ENCODE data around the gene FHIT.

DNA sequence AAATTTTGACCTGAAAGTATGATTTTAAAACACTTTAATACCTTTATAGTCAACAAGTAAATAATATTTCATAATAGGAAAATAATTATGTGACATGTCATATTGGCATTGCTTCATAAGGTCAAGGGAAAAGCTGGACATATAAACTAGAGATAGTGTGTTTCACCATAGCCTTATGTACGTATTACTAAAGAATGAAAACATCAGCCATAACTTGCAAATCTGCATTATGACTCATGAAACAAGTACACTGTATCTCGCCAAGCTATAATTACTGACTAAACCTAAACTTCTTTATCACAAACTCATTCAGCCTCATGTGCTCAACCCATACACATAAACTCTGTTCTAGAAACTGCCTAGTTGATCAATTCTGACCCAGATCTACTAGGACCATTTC is 950.1 kb downstream of the FHIT start:
- TF ChIP-seq, protein P1, sequence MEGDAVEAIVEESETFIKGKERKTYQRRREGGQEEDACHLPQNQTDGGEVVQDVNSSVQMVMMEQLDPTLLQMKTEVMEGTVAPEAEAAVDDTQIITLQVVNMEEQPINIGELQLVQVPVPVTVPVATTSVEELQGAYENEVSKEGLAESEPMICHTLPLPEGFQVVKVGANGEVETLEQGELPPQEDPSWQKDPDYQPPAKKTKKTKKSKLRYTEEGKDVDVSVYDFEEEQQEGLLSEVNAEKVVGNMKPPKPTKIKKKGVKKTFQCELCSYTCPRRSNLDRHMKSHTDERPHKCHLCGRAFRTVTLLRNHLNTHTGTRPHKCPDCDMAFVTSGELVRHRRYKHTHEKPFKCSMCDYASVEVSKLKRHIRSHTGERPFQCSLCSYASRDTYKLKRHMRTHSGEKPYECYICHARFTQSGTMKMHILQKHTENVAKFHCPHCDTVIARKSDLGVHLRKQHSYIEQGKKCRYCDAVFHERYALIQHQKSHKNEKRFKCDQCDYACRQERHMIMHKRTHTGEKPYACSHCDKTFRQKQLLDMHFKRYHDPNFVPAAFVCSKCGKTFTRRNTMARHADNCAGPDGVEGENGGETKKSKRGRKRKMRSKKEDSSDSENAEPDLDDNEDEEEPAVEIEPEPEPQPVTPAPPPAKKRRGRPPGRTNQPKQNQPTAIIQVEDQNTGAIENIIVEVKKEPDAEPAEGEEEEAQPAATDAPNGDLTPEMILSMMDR (IDR thresholded peaks at IDR 0.05; ENCODE audit: insufficient read depth, low read length, poor library complexity, severe bottlenecking) = no peak
- TF ChIP-seq EZH2phosphoT487 (conservative IDR thresholded peaks at IDR 0.05; ENCODE audit: low read length) = no peak
